Right lobe of liver (tissue), 4 donors: ENCODE data around the gene GLIPR1L1.

ENCODE experiments used
- CTCF ChIP-seq, 4 donors: fragments of 200-600 bp in 3 of 4; fragments of 450-650 bp in 1 of 4; IDR thresholded peaks; one replicate each; pipeline versions ENCODE4 v1.5.1 to v1.8.0; 2016 to 2022; ENCODE audit warnings: antibody characterized with exemption in 4 of 4, mild to moderate bottlenecking in 2 of 4
- POLR2A ChIP-seq: fragments of 450-650 bp; IDR thresholded peaks from one replicate; pipeline ENCODE4 v1.6.1; 2017; ENCODE audit warnings: antibody characterized with exemption, mild to moderate bottlenecking
- donor health status: DM: no; HTN: no; CAD: no.
- donor health status: DM: no; HTN: no; CAD: no.
- donor health status: DM: no; HTN: yes; CAD: no.

DNA sequence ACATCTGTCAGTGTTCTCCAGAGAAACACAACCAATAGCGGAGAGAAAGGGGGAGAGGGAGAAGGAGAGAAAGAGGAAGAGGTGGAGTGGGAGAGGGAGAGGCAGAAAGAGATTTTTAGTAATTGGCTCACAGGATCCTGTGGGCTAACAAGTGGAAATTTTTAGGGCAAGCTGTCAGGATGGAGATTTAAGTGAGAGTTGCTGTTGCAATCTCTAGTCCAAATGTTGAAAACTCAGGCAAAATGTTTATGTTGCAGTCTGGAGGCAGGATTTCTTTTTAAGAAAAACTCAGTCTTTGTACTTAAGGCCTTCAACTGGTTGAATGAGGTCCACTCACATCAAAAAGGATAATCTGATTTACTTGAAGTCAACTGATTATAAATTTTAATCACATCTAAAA lies 43.9 kb downstream of the GLIPR1L1 start:
- TF ChIP-seq CTCF (IDR thresholded peaks at IDR 0.05) (no peak), POLR2A (no peak)
